Smooth muscle cell (in vitro differentiated cells): Measurements from ENCODE around the gene PDE6D. TPM values are rescaled to one million over a fixed set of nuclear protein-coding genes. Genes with fewer than 3 reads are reported as not detected.
A peak's percentile ranks its signal among the peaks of the same experiment; 100 is the strongest.

Experiments
- DNase-seq: peaks from one replicate; lab custom pipeline; 2025; ENCODE audit not compliant: unreplicated experiment; lab: John Stamatoyannopoulos, UW
- H2AFZ ChIP-seq: fragments of 200-600 bp; sonication (generic); 2 replicates; pipeline ENCODE4 v1.6.0; 2016; ENCODE audit warnings: antibody characterized with exemption, low read depth, mild to moderate bottlenecking
- H3F3A ChIP-seq: fragments of 200-600 bp; sonication (generic); 2 replicates; pipeline ENCODE4 v1.6.0; 2017; ENCODE audit warnings: antibody characterized with exemption, low read depth
- H3K27ac ChIP-seq: fragments of 200-600 bp; sonication (generic); 2 replicates; pipeline ENCODE4 v1.5.1; 2016; ENCODE audit warnings: low read depth, mild to moderate bottlenecking
- H3K27me3 ChIP-seq: fragments of 200-600 bp; sonication (generic); 2 replicates; pipeline ENCODE4 v1.6.1; 2016; ENCODE audit warnings: low read depth, mild to moderate bottlenecking
- H3K36me3 ChIP-seq: fragments of 200-600 bp; sonication (generic); 2 replicates; pipeline ENCODE4 v1.5.1; 2016; ENCODE audit warnings: low read depth
- H3K4me1 ChIP-seq: fragments of 200-600 bp; sonication (generic); 2 replicates; pipeline ENCODE4 v1.5.1; 2016; ENCODE audit warnings: low read depth
- H3K4me2 ChIP-seq: fragments of 200-600 bp; sonication (generic); 2 replicates; pipeline ENCODE4 v1.6.0; 2016; ENCODE audit warnings: mild to moderate bottlenecking
- H3K4me3 ChIP-seq: fragments of 200-600 bp; sonication (generic); 2 replicates; pipeline ENCODE4 v1.5.1; 2016; ENCODE audit warnings: mild to moderate bottlenecking
- H3K79me2 ChIP-seq: fragments of 200-600 bp; sonication (generic); 2 replicates; pipeline ENCODE4 v1.6.0; 2016; ENCODE audit warnings: low read depth, mild to moderate bottlenecking
- H3K9ac ChIP-seq: fragments of 200-600 bp; sonication (generic); 2 replicates; pipeline ENCODE4 v1.6.0; 2016; ENCODE audit warnings: low read depth
- H3K9me3 ChIP-seq: fragments of 200-600 bp; sonication (generic); replicated peaks from 2 replicates; pipeline ENCODE4 v1.5.1; 2016; ENCODE audit warnings: low read depth
- H4K20me1 ChIP-seq: fragments of 200-600 bp; sonication (generic); 2 replicates; pipeline ENCODE4 v1.6.0; 2016; ENCODE audit warnings: low read depth
- WGBS: methylation state at CpG from one replicate; pipeline ENCODE4 v1.1.7; 2016; ENCODE audit warnings: low lambda C conversion rate; 5-methylcytosine and 5-hydroxymethylcytosine counted together
- polyA plus RNA-seq: library from polyadenylated mRNA; unstranded; fragments of >200 nt; fragmentation: Nextera tagmentation; extraction: Ambion mirVana; gene quantifications from 2 replicates; pipeline ENCODE4 v1.2.1, GENCODE V29; 2016
- total RNA-seq: library from RNA; depleted of rRNA; stranded (reverse); fragments of >200 nt; gene quantifications from 2 replicates; pipeline ENCODE4 v1.2.3, GENCODE V29; 2014
- TF ChIP-seq, protein P1 (sequence below): fragments of 200-600 bp; sonication (generic); IDR thresholded peaks from 2 replicates; pipeline ENCODE4 v1.5.1; 2017; ENCODE audit warnings: borderline replicate concordance, mild to moderate bottlenecking, antibody characterized with exemption; ENCODE audit not compliant: insufficient read depth, poor library complexity, severe bottlenecking

The PDE6D gene
- total and polyA plus RNA-seq, 2 experiments from 2014 or later = 32.7 to 54.9 TPM

DNA sequence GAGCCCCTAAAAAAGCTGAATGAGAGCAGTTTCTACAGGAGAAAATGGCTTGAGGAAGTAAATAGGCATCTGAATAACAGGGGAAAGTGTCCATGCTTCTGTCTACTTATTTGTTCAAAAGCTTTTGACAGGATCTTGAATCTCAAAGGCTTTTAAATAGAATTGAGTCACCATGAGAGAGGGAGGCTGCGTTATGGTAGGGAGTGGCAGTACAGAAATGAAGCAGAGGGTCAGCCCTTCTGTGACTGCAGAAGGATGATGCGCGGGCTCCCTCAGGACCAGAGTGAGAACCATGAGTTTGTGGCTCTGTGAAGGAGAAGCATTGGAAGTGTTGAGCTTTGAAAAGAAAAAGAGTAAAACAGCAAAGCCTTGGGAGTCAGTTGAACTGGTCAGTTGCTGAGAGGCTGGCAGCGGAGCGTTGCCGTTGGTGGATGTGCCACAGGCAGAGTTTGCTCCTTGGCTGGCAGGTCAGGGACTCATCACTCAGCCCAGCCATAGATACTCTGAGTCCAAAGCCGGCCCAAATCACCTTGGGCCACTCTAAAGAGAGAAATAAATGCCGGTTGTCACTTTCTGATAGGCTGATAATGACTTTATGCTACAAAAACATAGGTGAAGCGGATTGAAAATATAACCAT lies 22.5 kb upstream of the PDE6D start:
- Histone ChIP-seq H3K79me2 (peaks cover 7% of the 10 kb centered on the region), H3K4me2 (no peak overlapping the region), H3K4me3 (no peak overlapping the region), H3F3A (no peaks in the 10 kb centered on the region), H3K9ac (no peak overlapping the region), H3K27me3 (no peaks in the 10 kb centered on the region), H2AFZ (no peak overlapping the region), H3K27ac (no peak overlapping the region), H4K20me1 (peaks cover 78% of the 10 kb centered on the region), H3K9me3 (no peaks in the 10 kb centered on the region), H3K36me3 (no peaks in the 10 kb centered on the region), H3K4me1 (no peaks in the 10 kb centered on the region)
- 99% methylated on average over 9 of the region's 9 CpGs for WGBS
- no peak for DNase-seq
- TF ChIP-seq, protein P1, sequence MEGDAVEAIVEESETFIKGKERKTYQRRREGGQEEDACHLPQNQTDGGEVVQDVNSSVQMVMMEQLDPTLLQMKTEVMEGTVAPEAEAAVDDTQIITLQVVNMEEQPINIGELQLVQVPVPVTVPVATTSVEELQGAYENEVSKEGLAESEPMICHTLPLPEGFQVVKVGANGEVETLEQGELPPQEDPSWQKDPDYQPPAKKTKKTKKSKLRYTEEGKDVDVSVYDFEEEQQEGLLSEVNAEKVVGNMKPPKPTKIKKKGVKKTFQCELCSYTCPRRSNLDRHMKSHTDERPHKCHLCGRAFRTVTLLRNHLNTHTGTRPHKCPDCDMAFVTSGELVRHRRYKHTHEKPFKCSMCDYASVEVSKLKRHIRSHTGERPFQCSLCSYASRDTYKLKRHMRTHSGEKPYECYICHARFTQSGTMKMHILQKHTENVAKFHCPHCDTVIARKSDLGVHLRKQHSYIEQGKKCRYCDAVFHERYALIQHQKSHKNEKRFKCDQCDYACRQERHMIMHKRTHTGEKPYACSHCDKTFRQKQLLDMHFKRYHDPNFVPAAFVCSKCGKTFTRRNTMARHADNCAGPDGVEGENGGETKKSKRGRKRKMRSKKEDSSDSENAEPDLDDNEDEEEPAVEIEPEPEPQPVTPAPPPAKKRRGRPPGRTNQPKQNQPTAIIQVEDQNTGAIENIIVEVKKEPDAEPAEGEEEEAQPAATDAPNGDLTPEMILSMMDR = no peak

DNA sequence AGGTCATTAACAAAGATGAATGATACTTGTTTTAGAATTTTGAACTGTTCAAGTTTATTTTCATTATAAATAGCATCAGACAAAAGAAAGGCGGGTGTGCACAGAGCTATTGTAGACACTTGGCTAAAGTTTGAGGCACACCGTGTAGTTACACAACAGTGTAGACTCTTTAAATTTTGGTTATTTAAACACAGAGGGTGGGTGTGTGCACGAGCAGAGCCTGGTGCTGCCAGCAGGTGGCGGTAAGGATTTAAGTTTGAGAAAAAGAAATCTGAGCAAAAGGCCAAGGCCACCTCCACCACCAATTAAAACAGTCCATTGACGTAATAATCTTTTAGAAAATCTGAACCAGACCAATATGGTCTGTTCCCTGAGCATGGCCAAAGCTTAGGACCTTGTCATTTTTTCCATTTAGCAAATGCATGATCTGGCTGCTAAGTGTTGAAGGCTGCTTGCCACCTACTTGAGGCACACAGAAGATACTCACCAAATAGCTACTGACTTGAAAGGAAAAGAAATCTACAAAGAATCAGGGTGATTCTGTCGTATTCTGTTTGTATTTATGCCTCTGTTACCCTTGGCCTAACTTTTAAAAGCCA lies 19.5 kb upstream of the PDE6D start:
- Histone ChIP-seq H3K9ac (no peak overlapping the region), H3K36me3 (no peaks in the 10 kb centered on the region), H2AFZ (no peak overlapping the region), H3K9me3 (no peaks in the 10 kb centered on the region), H3K27me3 (no peaks in the 10 kb centered on the region), H3K79me2 (peaks cover 7% of the 10 kb centered on the region), H3F3A (no peaks in the 10 kb centered on the region), H4K20me1 (peaks cover 65% of the 10 kb centered on the region), H3K27ac (no peak overlapping the region), H3K4me3 (no peak overlapping the region), H3K4me1 (no peaks in the 10 kb centered on the region), H3K4me2 (no peak overlapping the region)
- TF ChIP-seq, protein P1 = peak; percentile 67
- no peak for DNase-seq
- WGBS = 73% methylated on average over 6 of the region's 6 CpGs

DNA sequence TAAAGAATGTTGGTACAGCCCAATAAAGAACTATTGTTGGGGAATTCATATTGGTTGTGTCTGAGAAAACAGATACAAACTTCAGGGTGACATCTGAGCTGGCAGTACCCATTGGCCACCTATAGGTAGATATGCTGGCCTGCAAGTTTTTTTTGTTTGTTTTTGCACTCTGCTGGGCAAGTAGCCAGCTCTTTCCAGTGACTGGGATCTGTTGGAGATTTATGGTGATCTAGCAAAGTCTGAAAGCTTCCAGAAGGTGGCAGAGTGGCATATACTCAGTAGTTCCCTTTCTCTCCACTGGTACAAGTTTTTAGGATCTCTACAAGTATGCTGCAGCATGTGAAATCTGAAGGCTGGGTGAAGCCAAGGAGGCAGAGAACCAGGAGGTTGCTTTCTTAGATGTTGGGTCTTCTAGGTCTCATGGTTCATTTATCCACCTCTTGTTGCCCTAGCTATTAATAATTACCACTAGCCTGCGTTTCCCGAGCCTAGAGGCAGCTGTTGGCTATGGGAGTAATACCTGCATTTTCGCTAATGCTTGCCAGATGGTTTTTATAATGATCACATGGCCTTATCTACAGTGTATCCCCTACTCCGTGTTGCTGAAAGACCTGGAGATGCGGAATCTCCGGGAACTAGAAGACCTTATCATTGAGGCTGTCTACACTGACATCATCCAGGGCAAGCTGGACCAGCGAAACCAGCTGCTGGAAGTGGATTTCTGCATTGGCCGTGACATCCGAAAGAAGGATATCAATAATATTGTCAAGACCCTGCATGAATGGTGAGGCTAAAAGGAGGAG lies 14.6 kb upstream of the PDE6D start:
- Histone ChIP-seq H3K27me3 (no peaks in the 10 kb centered on the region), H3K4me3 (no peak overlapping the region), H3K4me1 (no peaks in the 10 kb centered on the region), H4K20me1 (peaks cover 62% of the 10 kb centered on the region), H3F3A (no peaks in the 10 kb centered on the region), H3K9ac (no peak overlapping the region), H3K4me2 (no peak overlapping the region), H3K79me2 (peaks cover 22% of the 10 kb centered on the region), H3K36me3 (no peaks in the 10 kb centered on the region), H3K9me3 (no peaks in the 10 kb centered on the region), H3K27ac (no peak overlapping the region), H2AFZ (no peak overlapping the region)
- no peak for DNase-seq
- WGBS = 95% methylated on average over 9 of the region's 9 CpGs
- TF ChIP-seq, protein P1 = peak; percentile 9
